ENCODE results near the gene GALNT9.

- TF ChIP-seq, protein P1, sequence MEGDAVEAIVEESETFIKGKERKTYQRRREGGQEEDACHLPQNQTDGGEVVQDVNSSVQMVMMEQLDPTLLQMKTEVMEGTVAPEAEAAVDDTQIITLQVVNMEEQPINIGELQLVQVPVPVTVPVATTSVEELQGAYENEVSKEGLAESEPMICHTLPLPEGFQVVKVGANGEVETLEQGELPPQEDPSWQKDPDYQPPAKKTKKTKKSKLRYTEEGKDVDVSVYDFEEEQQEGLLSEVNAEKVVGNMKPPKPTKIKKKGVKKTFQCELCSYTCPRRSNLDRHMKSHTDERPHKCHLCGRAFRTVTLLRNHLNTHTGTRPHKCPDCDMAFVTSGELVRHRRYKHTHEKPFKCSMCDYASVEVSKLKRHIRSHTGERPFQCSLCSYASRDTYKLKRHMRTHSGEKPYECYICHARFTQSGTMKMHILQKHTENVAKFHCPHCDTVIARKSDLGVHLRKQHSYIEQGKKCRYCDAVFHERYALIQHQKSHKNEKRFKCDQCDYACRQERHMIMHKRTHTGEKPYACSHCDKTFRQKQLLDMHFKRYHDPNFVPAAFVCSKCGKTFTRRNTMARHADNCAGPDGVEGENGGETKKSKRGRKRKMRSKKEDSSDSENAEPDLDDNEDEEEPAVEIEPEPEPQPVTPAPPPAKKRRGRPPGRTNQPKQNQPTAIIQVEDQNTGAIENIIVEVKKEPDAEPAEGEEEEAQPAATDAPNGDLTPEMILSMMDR (IDR thresholded peaks at IDR 0.05), result no peak
- no peak for TF ChIP-seq POLR2A (IDR thresholded peaks at IDR 0.05)
These were observed 28.3 kb downstream of the GALNT9 start for GRCh38 chr12:132300789-132301722.

Data from right lobe of liver (tissue), 4 donors.